ENCODE data around the gene PQBP1. TPM values are rescaled to one million over a fixed set of nuclear protein-coding genes. Genes with fewer than 3 reads are reported as not detected.

The PQBP1 gene
- polyA plus RNA-seq, 5 donors, result 69.9 to 96.9 (median 77.4) TPM

Other genes with a start within 250 kb of the PQBP1 start
- gene WAS, start 214.1 kb upstream of the PQBP1 start, polyA plus RNA-seq (ENCODE audit: insufficient read depth in 1 of 5, insufficient read length in 5 of 5, low replicate concordance in 1 of 5), result 1 to 10 TPM; 3.7 to 4.7 (median 3.8) TPM
- 1 to 10 TPM; 5.4 to 6.7 (median 5.9) TPM for gene SUV39H1, start 201.2 kb upstream of the PQBP1 start, polyA plus RNA-seq (ENCODE audit: insufficient read depth in 1 of 5, insufficient read length in 5 of 5, low replicate concordance in 1 of 5)
- gene GLOD5, start 136.2 kb upstream of the PQBP1 start, polyA plus RNA-seq (ENCODE audit: insufficient read depth in 1 of 5, insufficient read length in 5 of 5, low replicate concordance in 1 of 5), result 1 to 10 TPM in 4 of 5 donors, under 1 TPM in 1; 0.85 to 1.9 (median 1.6) TPM
- 1 to 10 TPM in 2 of 5 donors, under 1 TPM in 3; 0.54 to 2.1 (median 0.89) TPM for gene GATA1, start 111.3 kb upstream of the PQBP1 start, polyA plus RNA-seq (ENCODE audit: insufficient read depth in 1 of 5, insufficient read length in 5 of 5, low replicate concordance in 1 of 5)
- gene HDAC6, start 95.9 kb upstream of the PQBP1 start, polyA plus RNA-seq (ENCODE audit: insufficient read depth in 1 of 5, insufficient read length in 5 of 5, low replicate concordance in 1 of 5), result 100 to 1,000 TPM; 146 to 175 (median 168) TPM
- gene ERAS, start 71.4 kb upstream of the PQBP1 start, polyA plus RNA-seq (ENCODE audit: insufficient read depth in 1 of 5, insufficient read length in 5 of 5, low replicate concordance in 1 of 5), result under 1 TPM in 4 of 5 donors, not detected in 1; 0.14 to 0.30 (median 0.22) TPM
- 1 to 10 TPM; 2.0 to 5.6 (median 3.5) TPM for gene PCSK1N, start 62.3 kb upstream of the PQBP1 start, polyA plus RNA-seq (ENCODE audit: insufficient read depth in 1 of 5, insufficient read length in 5 of 5, low replicate concordance in 1 of 5)
- gene TIMM17B, start 162 bp upstream of the PQBP1 start, polyA plus RNA-seq (ENCODE audit: insufficient read depth in 1 of 5, insufficient read length in 5 of 5, low replicate concordance in 1 of 5), result 10 to 100 TPM; 25.3 to 46.0 (median 34.9) TPM
- 10 to 100 TPM; 19.7 to 30.4 (median 23.2) TPM for gene SLC35A2, start 13.7 kb downstream of the PQBP1 start, polyA plus RNA-seq (ENCODE audit: insufficient read depth in 1 of 5, insufficient read length in 5 of 5, low replicate concordance in 1 of 5)
- 1 to 10 TPM; 5.4 to 8.4 (median 6.7) TPM for gene PIM2, start 21.1 kb downstream of the PQBP1 start, polyA plus RNA-seq (ENCODE audit: insufficient read depth in 1 of 5, insufficient read length in 5 of 5, low replicate concordance in 1 of 5)
- gene OTUD5, start 59.7 kb downstream of the PQBP1 start, polyA plus RNA-seq (ENCODE audit: insufficient read depth in 1 of 5, insufficient read length in 5 of 5, low replicate concordance in 1 of 5), result 10 to 100 TPM; 46.3 to 59.4 (median 55.7) TPM
- 1 to 10 TPM; 3.5 to 4.3 (median 4.0) TPM for gene KCND1, start 73.9 kb downstream of the PQBP1 start, polyA plus RNA-seq (ENCODE audit: insufficient read depth in 1 of 5, insufficient read length in 5 of 5, low replicate concordance in 1 of 5)
- gene GRIPAP1, start 104.3 kb downstream of the PQBP1 start, polyA plus RNA-seq (ENCODE audit: insufficient read depth in 1 of 5, insufficient read length in 5 of 5, low replicate concordance in 1 of 5), result 10 to 100 TPM; 49.1 to 64.6 (median 56.9) TPM
- 10 to 100 TPM; 33.3 to 46.8 (median 42.2) TPM for gene TFE3, start 145.4 kb downstream of the PQBP1 start, polyA plus RNA-seq (ENCODE audit: insufficient read depth in 1 of 5, insufficient read length in 5 of 5, low replicate concordance in 1 of 5)
- 10 to 100 TPM; 11.4 to 19.0 (median 16.9) TPM for gene CCDC120, start 161.1 kb downstream of the PQBP1 start, polyA plus RNA-seq (ENCODE audit: insufficient read depth in 1 of 5, insufficient read length in 5 of 5, low replicate concordance in 1 of 5)
- 10 to 100 TPM; 28.8 to 40.9 (median 35.7) TPM for gene PRAF2, start 176.1 kb downstream of the PQBP1 start, polyA plus RNA-seq (ENCODE audit: insufficient read depth in 1 of 5, insufficient read length in 5 of 5, low replicate concordance in 1 of 5)
- gene WDR45, start 182.0 kb downstream of the PQBP1 start, polyA plus RNA-seq (ENCODE audit: insufficient read depth in 1 of 5, insufficient read length in 5 of 5, low replicate concordance in 1 of 5), result 10 to 100 TPM; 40.9 to 61.7 (median 48.2) TPM
- gene GPKOW, start 225.8 kb downstream of the PQBP1 start, polyA plus RNA-seq (ENCODE audit: insufficient read depth in 1 of 5, insufficient read length in 5 of 5, low replicate concordance in 1 of 5), result 10 to 100 TPM; 20.5 to 26.9 (median 21.1) TPM